Epithelial cell of proximal tubule (primary cell): Measurements from ENCODE around the gene ZNF675. TPM values are rescaled to one million over a fixed set of nuclear protein-coding genes. Genes with fewer than 3 reads are reported as not detected.
"Not testable (repeated sequence)": the region's sequence is repeated elsewhere in the genome, so short reads cannot be mapped to it uniquely, and the experiment has no call there.

Experiments used
- DNase-seq: peaks from one replicate; pipeline ENCODE4 v3.0.0-alpha.2; 2011; ENCODE audit warnings: low read depth
- H3K4me3 ChIP-seq: 2 replicates; pipeline ENCODE4 v1.5.1; 2011; ENCODE audit warnings: low read depth, mild to moderate bottlenecking, low read length
- total RNA-seq: library from RNA; depleted of rRNA; stranded (reverse); fragments of >200 nt; gene quantifications from 2 replicates; pipeline ENCODE4 v1.2.3, GENCODE V29; 2015
- TF ChIP-seq, protein P1 (sequence below): conservative IDR thresholded peaks from 2 replicates; pipeline ENCODE4 v1.5.1; 2012; ENCODE audit warnings: low read depth, mild to moderate bottlenecking, low read length

ZNF675 gene
- total RNA-seq = 7.9 and 11.9 TPM in 2 replicates

DNA sequence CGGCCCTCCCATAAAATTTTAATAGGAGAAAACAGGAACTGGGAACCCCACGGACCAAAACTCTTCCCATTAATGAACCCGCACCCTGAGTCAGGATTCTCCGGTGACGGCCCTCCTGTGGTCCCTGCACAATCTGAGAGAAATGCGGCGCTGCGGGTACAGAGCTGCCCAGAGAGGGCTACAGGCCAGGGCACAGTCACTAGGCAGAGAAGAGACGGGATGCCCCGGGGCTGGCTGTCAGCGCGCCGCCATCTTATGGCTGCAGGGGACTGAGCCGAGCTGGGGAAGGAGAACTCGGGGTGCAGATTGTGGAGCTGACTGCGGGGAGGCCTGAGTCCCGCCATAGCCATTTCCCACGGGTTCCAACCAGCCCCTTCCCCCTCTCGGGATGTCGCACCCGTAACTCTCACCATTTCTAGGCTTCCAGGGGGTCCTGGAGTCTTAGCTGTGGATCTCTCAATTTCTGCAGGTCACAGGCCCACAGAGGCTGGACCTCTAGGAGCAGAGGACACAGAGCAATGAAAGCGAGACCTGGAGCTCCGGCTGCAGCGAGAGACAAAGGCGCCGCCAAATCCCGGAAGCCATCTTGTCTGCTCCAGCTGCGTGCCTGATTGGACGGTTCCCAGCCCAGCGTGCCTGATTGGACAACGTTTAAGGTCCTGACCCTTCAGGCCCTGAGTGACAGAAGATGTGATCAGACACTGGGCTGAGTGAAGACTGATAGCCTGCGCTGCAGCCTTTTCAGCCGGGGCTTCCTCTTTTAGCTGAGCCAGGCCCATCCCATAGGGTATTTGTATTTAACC, at the start of gene ZNF675:
Gene ZNF675, minus strand, starts transcription at position 592 of the 803 bp plus-strand sequence. Its CDS starts 179 bp downstream, at position 413.
- peak; percentile 59 for DNase-seq
- TF ChIP-seq, protein P1, sequence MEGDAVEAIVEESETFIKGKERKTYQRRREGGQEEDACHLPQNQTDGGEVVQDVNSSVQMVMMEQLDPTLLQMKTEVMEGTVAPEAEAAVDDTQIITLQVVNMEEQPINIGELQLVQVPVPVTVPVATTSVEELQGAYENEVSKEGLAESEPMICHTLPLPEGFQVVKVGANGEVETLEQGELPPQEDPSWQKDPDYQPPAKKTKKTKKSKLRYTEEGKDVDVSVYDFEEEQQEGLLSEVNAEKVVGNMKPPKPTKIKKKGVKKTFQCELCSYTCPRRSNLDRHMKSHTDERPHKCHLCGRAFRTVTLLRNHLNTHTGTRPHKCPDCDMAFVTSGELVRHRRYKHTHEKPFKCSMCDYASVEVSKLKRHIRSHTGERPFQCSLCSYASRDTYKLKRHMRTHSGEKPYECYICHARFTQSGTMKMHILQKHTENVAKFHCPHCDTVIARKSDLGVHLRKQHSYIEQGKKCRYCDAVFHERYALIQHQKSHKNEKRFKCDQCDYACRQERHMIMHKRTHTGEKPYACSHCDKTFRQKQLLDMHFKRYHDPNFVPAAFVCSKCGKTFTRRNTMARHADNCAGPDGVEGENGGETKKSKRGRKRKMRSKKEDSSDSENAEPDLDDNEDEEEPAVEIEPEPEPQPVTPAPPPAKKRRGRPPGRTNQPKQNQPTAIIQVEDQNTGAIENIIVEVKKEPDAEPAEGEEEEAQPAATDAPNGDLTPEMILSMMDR = peak; percentile 20

GRCh38 chr19:23730729-23731465, 43.9 kb upstream of the ZNF675 start:
- DNase-seq, H3K4me3 ChIP-seq: not testable (repeated sequence)

More for the DNA sequence above, at the start of gene ZNF675:
- peak within 1 kb of the TSS; percentile 81 for H3K4me3 ChIP-seq

DNA sequence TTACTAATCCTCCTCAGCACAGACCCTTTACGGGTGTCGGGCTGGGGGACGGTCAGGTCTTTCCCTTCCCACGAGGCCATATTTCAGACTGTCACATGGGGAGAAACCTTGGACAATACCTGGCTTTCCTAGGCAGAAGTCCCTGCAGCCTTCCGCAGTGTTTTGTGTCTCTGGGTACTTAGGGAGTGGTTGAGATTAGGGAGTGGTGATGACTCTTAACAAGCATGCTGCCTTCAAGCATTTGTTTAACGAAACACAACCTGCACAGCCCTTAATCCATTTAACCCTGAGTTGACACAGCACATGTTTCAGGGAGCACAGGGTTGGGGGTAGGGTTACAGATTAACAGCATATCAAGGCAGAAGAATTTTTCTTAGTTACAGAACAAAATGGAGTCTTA, 37.1 kb upstream of the ZNF675 start:
- not testable (repeated sequence) for H3K4me3 ChIP-seq, DNase-seq

DNA sequence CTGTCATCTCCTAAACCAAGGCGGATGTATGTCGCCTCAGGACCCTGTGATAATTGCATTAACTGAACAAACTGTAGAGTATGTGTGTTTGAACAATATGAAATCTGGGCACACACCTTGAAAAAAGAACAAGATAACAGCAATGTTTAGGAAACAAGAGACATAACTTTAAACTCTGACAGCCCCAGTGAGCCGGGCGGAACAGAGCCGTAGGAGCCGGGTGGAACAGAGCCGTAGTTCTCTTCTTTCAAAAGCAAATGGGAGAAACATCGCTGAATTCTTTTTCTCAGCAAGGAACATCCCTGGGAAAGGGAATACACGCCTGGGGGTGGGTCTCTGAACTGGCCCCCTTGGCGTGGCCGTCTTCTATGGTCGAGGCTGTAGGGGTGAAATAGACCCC, 31.8 kb upstream of the ZNF675 start:
- no peak overlapping the region for H3K4me3 ChIP-seq
- DNase-seq = no peak
- TF ChIP-seq, protein P1 = no peak

DNA sequence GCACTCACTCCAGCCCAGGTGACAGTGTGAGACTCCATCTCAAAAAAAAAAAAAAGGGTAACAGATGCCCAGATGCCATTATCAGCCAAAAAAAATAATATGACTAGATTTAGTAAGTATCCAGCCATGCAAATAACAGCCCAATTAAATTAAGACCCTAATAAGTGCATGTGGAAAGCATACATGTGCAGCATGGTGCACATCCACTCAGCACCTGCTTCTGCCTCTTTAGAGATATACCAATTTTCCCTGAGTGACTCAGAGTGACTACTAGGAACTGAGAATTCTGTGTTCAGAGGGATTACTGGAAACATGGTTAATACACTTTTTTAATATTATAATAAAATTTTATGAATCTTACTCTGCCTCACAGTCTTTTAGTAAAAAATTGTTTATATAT, 29.8 kb upstream of the ZNF675 start:
- no peak for DNase-seq
- TF ChIP-seq, protein P1 = no peak
- no peak overlapping the region for H3K4me3 ChIP-seq

DNA sequence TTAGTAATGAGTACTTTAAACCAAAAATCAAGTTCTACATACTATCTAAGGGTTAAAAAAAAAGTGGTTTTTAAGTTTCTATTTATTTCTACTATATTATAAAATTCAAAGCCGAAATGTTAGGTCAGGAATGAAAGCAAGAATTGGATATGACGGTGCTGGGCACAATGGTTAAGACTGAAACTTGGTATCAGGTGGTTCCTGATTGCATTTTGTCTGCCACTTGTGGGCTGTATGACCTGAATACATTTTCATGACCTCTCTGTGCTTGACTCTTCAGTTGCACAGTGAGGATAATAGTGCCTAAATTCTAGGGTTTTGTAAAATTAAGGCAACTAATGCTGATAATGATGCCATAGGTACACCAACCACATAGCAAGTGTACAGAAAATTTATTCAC, 22.3 kb upstream of the ZNF675 start:
- DNase-seq = no peak
- TF ChIP-seq, protein P1 = no peak
- H3K4me3 ChIP-seq = no peak overlapping the region

DNA sequence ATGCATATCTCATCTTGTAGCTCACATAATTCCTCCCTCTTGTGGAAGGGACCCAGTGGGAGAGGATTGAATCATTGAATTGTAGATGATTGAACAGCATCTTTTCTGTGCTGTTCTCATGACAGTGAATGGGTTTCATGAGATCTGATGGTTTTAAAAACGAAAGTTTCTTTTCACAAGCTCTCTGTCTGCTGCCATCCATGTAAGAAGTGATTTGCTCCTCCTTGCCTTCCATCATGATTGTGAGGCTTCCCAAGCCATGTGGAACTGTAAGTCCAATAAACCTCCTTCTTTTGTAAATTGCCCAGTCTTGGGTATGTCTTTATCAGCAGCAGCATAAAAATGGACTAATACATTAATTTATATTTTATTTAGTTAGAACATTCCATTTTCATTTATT, 19.6 kb upstream of the ZNF675 start:
- no peak overlapping the region for H3K4me3 ChIP-seq

More for the DNA sequence above, 19.6 kb upstream of the ZNF675 start:
- TF ChIP-seq, protein P1 = no peak
- DNase-seq = no peak
